ENCODE data around the gene FGF22.

The FGF22 gene

GRCh38 chr19:670609-671075 is 31.0 kb downstream of the FGF22 start:
- no peak for TF ChIP-seq MYC (IDR thresholded peaks at IDR 0.05; ENCODE audit: low read depth, low read length)
- DNase-seq (ENCODE audit: low read depth) = no peak
- no peak overlapping the region for H3K4me3 ChIP-seq (ENCODE audit: low read depth, low read length)

GRCh38 chr19:674282-675151 is 34.8 kb downstream of the FGF22 start:
- no peak overlapping the region for H3K4me3 ChIP-seq (ENCODE audit: low read depth, low read length)
- no peak for DNase-seq (ENCODE audit: low read depth)
- no peak for TF ChIP-seq MYC (IDR thresholded peaks at IDR 0.05; ENCODE audit: low read depth, low read length)
- no peak for TF ChIP-seq POLR2A (IDR thresholded peaks at IDR 0.05; ENCODE audit: extremely low read depth, insufficient read length)
- no peak for TF ChIP-seq MAX (IDR thresholded peaks at IDR 0.05; ENCODE audit: low read depth, low read length)
- no peak for TF ChIP-seq CTCF (IDR thresholded peaks at IDR 0.05; ENCODE audit: low read depth, low read length)

GRCh38 chr19:676007-676338 is 36.3 kb downstream of the FGF22 start:
- no peak for DNase-seq (ENCODE audit: low read depth)
- H3K4me3 ChIP-seq (ENCODE audit: low read depth, low read length) = no peak overlapping the region
- TF ChIP-seq POLR2A (IDR thresholded peaks at IDR 0.05; ENCODE audit: extremely low read depth, insufficient read length) = no peak

- TF ChIP-seq CTCF (IDR thresholded peaks at IDR 0.05; ENCODE audit: low read depth, low read length) (no peak), MAX (IDR thresholded peaks at IDR 0.05; ENCODE audit: low read depth, low read length) (no peak), POLR2A (IDR thresholded peaks at IDR 0.05; ENCODE audit: extremely low read depth, insufficient read length) (no peak), MYC (IDR thresholded peaks at IDR 0.05; ENCODE audit: low read depth, low read length) (no peak)
- DNase-seq (ENCODE audit: low read depth) = no peak
- no peak within 1 kb of the TSS for H3K4me3 ChIP-seq (ENCODE audit: low read depth, low read length)
Observed at GRCh38 chr19:676339-677105, 36.8 kb downstream of the FGF22 start, which contains the start of gene FSTL3. FSTL3 (plus strand) TSS chr19:676392; CDS start chr19:676424, 32 bp downstream.

GRCh38 chr19:677201-677600 is 37.5 kb downstream of the FGF22 start:
- no peak overlapping the region for H3K4me3 ChIP-seq (ENCODE audit: low read depth, low read length)
- no peak for DNase-seq (ENCODE audit: low read depth)
- no peak for TF ChIP-seq MAX (IDR thresholded peaks at IDR 0.05; ENCODE audit: low read depth, low read length)
- TF ChIP-seq POLR2A (IDR thresholded peaks at IDR 0.05; ENCODE audit: extremely low read depth, insufficient read length) = no peak

- TF ChIP-seq POLR2A (IDR thresholded peaks at IDR 0.05; ENCODE audit: extremely low read depth, insufficient read length) = no peak
- TF ChIP-seq MYC (IDR thresholded peaks at IDR 0.05; ENCODE audit: low read depth, low read length) = no peak
- no peak for TF ChIP-seq MAX (IDR thresholded peaks at IDR 0.05; ENCODE audit: low read depth, low read length)
- TF ChIP-seq CTCF (IDR thresholded peaks at IDR 0.05; ENCODE audit: low read depth, low read length) = no peak
- no peak overlapping the region for H3K4me3 ChIP-seq (ENCODE audit: low read depth, low read length)
- no peak for DNase-seq (ENCODE audit: low read depth)
Observed at GRCh38 chr19:677601-678436, 38.1 kb downstream of the FGF22 start.

All from NB4 (cell line).